B cell (primary cell): ENCODE measurements around the gene MAIP1. TPM values are rescaled to one million over a fixed set of nuclear protein-coding genes. Genes with fewer than 3 reads are reported as not detected.

ENCODE experiments used
- ATAC-seq: fragments of 200-7000 bp; cut with Tn5 transposase; one replicate; pipeline ENCODE4 v1.10.0; 2021; ENCODE audit warnings: low read depth, mild to moderate bottlenecking, moderate number of reproducible peaks, moderate library complexity
- CTCF ChIA-PET: fragments of 350-600 bp; sonication (Branson Sonifier 250); formaldehyde crosslinking; loops from one replicate; lab custom pipeline; 2021; ENCODE audit warnings: antibody characterized with exemption, inconsistent platforms; lab: Charles Lee
- POLR2A ChIA-PET: fragments of 350-600 bp; sonication (Branson Sonifier 250); formaldehyde crosslinking; loops from one replicate; lab custom pipeline; 2021; ENCODE audit warnings: antibody characterized with exemption; lab: Charles Lee
- DNase-seq: peaks from one replicate; pipeline ENCODE4 v3.0.0; 2013
- H2AFZ ChIP-seq: 2 replicates; pipeline ENCODE4 v1.6.1; 2012; ENCODE audit warnings: mild to moderate bottlenecking, low read depth, low read length; ENCODE audit not compliant: insufficient read depth, poor library complexity, severe bottlenecking
- H3K27ac ChIP-seq, 2 donors: 1 replicate in 1 of 2; 2 replicates in 1 of 2; pipeline ENCODE4 v1.5.1; 2012 to 2013; ENCODE audit warnings: low read length in 2 of 2, mild to moderate bottlenecking in 2 of 2, moderate library complexity in 1 of 2
- H3K27me3 ChIP-seq, 4 experiments: fragments of 200-600 bp in 1 of 4; sonication (generic) in 1 of 4; replicated peaks in 1 of 4; 1 replicate in 2 of 4; 2 replicates in 2 of 4; pipeline versions ENCODE4 v1.6.1 to v1.7.0; 2013 to 2016; ENCODE audit warnings: low read length in 3 of 4, mild to moderate bottlenecking in 2 of 4, mixed read lengths in 1 of 4, moderate library complexity in 1 of 4; ENCODE audit not compliant: insufficient read depth in 4 of 4, control insufficient read depth in 3 of 4; ENCODE audit errors: control extremely low read depth in 1 of 4
- H3K36me3 ChIP-seq, 2 experiments: replicated peaks in 1 of 2; 1 replicate in 1 of 2; 2 replicates in 1 of 2; pipeline versions ENCODE4 v1.6.1 to v1.7.1; 2013; ENCODE audit warnings: low read length in 1 of 2; ENCODE audit not compliant: insufficient read depth in 2 of 2, control insufficient read depth in 1 of 2; ENCODE audit errors: control extremely low read depth in 1 of 2, extremely low read depth in 1 of 2
- H3K4me1 ChIP-seq, 2 donors: fragments of 200-600 bp in 1 of 2; sonication (generic) in 1 of 2; 1 replicate in 1 of 2; 2 replicates in 1 of 2; pipeline versions ENCODE4 v1.5.1 to v1.6.1; 2013 to 2017; ENCODE audit warnings: low read length in 2 of 2; ENCODE audit not compliant: control insufficient read depth in 2 of 2, insufficient read depth in 2 of 2
- H3K4me2 ChIP-seq: replicated peaks from 2 replicates; pipeline ENCODE3; 2012; ENCODE audit warnings: mild to moderate bottlenecking, low read depth, low read length; ENCODE audit not compliant: poor library complexity, severe bottlenecking
- H3K4me3 ChIP-seq, 5 experiments: fragments of 200-600 bp in 1 of 5; sonication (generic) in 1 of 5; 1 replicate in 3 of 5; 2 replicates in 2 of 5; pipeline versions ENCODE4 v1.5.1 to v1.7.0; 2011 to 2016; ENCODE audit warnings: low read length in 4 of 5, mild to moderate bottlenecking in 4 of 5, low read depth in 2 of 5, control low read depth in 1 of 5, moderate library complexity in 1 of 5; ENCODE audit not compliant: insufficient read depth in 1 of 5; ENCODE audit errors: control extremely low read depth in 1 of 5, extremely low read depth in 1 of 5
- H3K79me2 ChIP-seq: fragments of 200-600 bp; sonication (generic); one replicate; pipeline ENCODE4 v1.6.0; 2016; ENCODE audit warnings: low read length; ENCODE audit not compliant: control insufficient read depth, insufficient read depth
- H3K9ac ChIP-seq: fragments of 200-600 bp; sonication (generic); 2 replicates; pipeline ENCODE4 v1.6.1; 2017; ENCODE audit warnings: mild to moderate bottlenecking, low read length, moderate library complexity
- H3K9me3 ChIP-seq, 3 donors: one replicate each; pipeline versions ENCODE4 v1.6.1 to v1.7.1; 2013; ENCODE audit warnings: low read length in 2 of 3; ENCODE audit not compliant: control insufficient read depth in 2 of 3, insufficient read depth in 1 of 3; ENCODE audit errors: control extremely low read depth in 1 of 3
- H4K20me1 ChIP-seq: 2 replicates; pipeline ENCODE4 v1.6.0; 2012; ENCODE audit warnings: mild to moderate bottlenecking, low read length; ENCODE audit not compliant: insufficient read depth, control insufficient read depth, poor library complexity, severe bottlenecking
- H3K27ac Mint-ChIP-seq: one replicate; pipeline ENCODE4 v1.8.0; 2021; ENCODE audit warnings: mixed read lengths
- H3K27me3 Mint-ChIP-seq: one replicate; pipeline ENCODE4 v1.8.0; 2021; ENCODE audit warnings: mixed read lengths
- H3K4me1 Mint-ChIP-seq: one replicate; pipeline ENCODE4 v1.8.0; 2021; ENCODE audit warnings: mixed read lengths
- H3K4me3 Mint-ChIP-seq: one replicate; pipeline ENCODE4 v1.8.0; 2021; ENCODE audit warnings: mixed read lengths
- H3K9me3 Mint-ChIP-seq: one replicate; pipeline ENCODE4 v1.8.0; 2022; ENCODE audit warnings: mixed read lengths; ENCODE audit not compliant: insufficient read depth
- CTCF ChIP-seq: fragments of 200-600 bp; IDR thresholded peaks from one replicate; pipeline ENCODE4 v1.8.0; 2022; ENCODE audit warnings: antibody characterized with exemption, mild to moderate bottlenecking
- EZH2 ChIP-seq: IDR thresholded peaks from 2 replicates; pipeline ENCODE4 v1.6.1; 2012; ENCODE audit warnings: borderline replicate concordance, low read depth, mild to moderate bottlenecking, moderate library complexity, low read length; ENCODE audit not compliant: insufficient read depth, poor library complexity, severe bottlenecking
- WGBS: methylation state at CpG from one replicate; pipeline ENCODE4 v1.1.5; 2013; ENCODE audit warnings: missing lambda C conversion rate; ENCODE audit not compliant: insufficient coverage; 5-methylcytosine and 5-hydroxymethylcytosine counted together
- intact Hi-C: fragments of 100-400 bp; cut with micrococcal nuclease; formaldehyde crosslinking; loops from one replicate; pipeline ENCODE4 v1.10.0; 2022
- polyA plus RNA-seq: library from polyadenylated mRNA; depleted of rRNA; stranded (reverse); fragments of >200 nt; gene quantifications from 2 replicates; pipeline ENCODE4 v1.2.3, GENCODE V29; 2012
- total RNA-seq, 2 donors: library from RNA; stranded (reverse); fragments of 120-200 nt in 1 of 2; gene quantifications; 1 replicate in 1 of 2; 2 replicates in 1 of 2; pipeline versions ENCODE4 v1.2.3 to v1.2.4, GENCODE V29; 2013 to 2022

MAIP1 gene
- total and polyA plus RNA-seq, 2 donors (not counting 1 experiment from before 2014, with no cell fraction given) = 14.4 to 15.8 TPM

GRCh38 chr2:199984159-199984558, 28.8 kb downstream of the MAIP1 start:
- TF ChIP-seq CTCF (no peak), EZH2 (no peak)
- Histone ChIP-seq H3K4me1 (no peaks in the 10 kb centered on the region), H3K36me3 (no peaks in the 10 kb centered on the region), H3K4me2 (no peak overlapping the region), H4K20me1 (no peaks in the 10 kb centered on the region), H3K4me3 (no peak overlapping the region), H2AFZ (no peak overlapping the region), H3K9ac (no peak overlapping the region), H3K9me3 (peaks cover 0 to 4% (median 0%) of the 10 kb centered on the region in 3 donors), H3K27ac (no peak overlapping the region), H3K79me2 (no peaks in the 10 kb centered on the region), H3K27me3 (peaks cover 0 to 2% (median under 1%) of the 10 kb centered on the region in 4 experiments)
- CTCF ChIA-PET = interaction anchor here (0.8 to 1.4 kb wide), 2 partner anchors 497 to 500 kb away, joined by 3 read pairs; no protein-coding TSS in a partner anchor
- intact Hi-C loops = loop anchor here (5.0 kb wide), 1 partner anchor 718 kb away; no protein-coding TSS in a partner anchor
- peaks cover 2% of the 10 kb centered on the region for H3K9me3 Mint-ChIP-seq
- H3K4me3 Mint-ChIP-seq = no peak overlapping the region
- POLR2A ChIA-PET = no interaction called here
- peaks cover 2% of the 10 kb centered on the region for H3K4me1 Mint-ChIP-seq
- H3K27ac Mint-ChIP-seq = no peak overlapping the region
- H3K27me3 Mint-ChIP-seq = no peaks in the 10 kb centered on the region
- no peak for DNase-seq
- no peak for ATAC-seq
- 94% methylated on average over 3 of the region's 4 CpGs for WGBS

- WGBS = no CpG with 5 or more reads among the region's 2 CpGs
Measured at GRCh38 chr2:199984755-199985154, 29.4 kb downstream of the MAIP1 start.

More at GRCh38 chr2:199984755-199985154, 29.4 kb downstream of the MAIP1 start:
- Histone ChIP-seq H3K36me3 (no peaks in the 10 kb centered on the region), H2AFZ (no peak overlapping the region), H3K4me1 (no peaks in the 10 kb centered on the region), H4K20me1 (no peaks in the 10 kb centered on the region), H3K9ac (no peak overlapping the region), H3K27ac (no peak overlapping the region), H3K27me3 (peaks cover 0 to 2% (median under 1%) of the 10 kb centered on the region in 4 experiments), H3K4me2 (no peak overlapping the region), H3K9me3 (peaks cover 0 to 4% (median 0%) of the 10 kb centered on the region in 3 donors), H3K4me3 (no peak overlapping the region), H3K79me2 (no peaks in the 10 kb centered on the region)
- no peak for ATAC-seq
- intact Hi-C loops = loop anchor here (5.0 kb wide), 1 partner anchor 718 kb away; no protein-coding TSS in a partner anchor
- Mint-ChIP-seq H3K4me1 (peaks cover 2% of the 10 kb centered on the region), H3K4me3 (no peak overlapping the region), H3K27ac (no peak overlapping the region), H3K27me3 (no peaks in the 10 kb centered on the region), H3K9me3 (peaks cover 2% of the 10 kb centered on the region)
- POLR2A ChIA-PET = no interaction called here
- CTCF ChIA-PET = interaction anchor here (0.8 to 1.4 kb wide), 2 partner anchors 496 to 499 kb away, joined by 3 read pairs; no protein-coding TSS in a partner anchor
- no peak for DNase-seq
- no peak for TF ChIP-seq EZH2
- no peak for TF ChIP-seq CTCF
